ENCODE data around the gene CASP2.

GRCh38 chr7:143252006-143252405 lies 36.1 kb upstream of the CASP2 start:
- TF ChIP-seq CTCF (IDR thresholded peaks at IDR 0.05) = no peak
- TF ChIP-seq POLR2A (IDR thresholded peaks at IDR 0.05) = no peak

All from tibial nerve (tissue), 3 donors.